ENCODE data around the gene ANAPC5.
"Not testable (repeated sequence)": the region's sequence is repeated elsewhere in the genome, so short reads cannot be mapped to it uniquely, and the experiment has no call there.

The ANAPC5 gene

DNA sequence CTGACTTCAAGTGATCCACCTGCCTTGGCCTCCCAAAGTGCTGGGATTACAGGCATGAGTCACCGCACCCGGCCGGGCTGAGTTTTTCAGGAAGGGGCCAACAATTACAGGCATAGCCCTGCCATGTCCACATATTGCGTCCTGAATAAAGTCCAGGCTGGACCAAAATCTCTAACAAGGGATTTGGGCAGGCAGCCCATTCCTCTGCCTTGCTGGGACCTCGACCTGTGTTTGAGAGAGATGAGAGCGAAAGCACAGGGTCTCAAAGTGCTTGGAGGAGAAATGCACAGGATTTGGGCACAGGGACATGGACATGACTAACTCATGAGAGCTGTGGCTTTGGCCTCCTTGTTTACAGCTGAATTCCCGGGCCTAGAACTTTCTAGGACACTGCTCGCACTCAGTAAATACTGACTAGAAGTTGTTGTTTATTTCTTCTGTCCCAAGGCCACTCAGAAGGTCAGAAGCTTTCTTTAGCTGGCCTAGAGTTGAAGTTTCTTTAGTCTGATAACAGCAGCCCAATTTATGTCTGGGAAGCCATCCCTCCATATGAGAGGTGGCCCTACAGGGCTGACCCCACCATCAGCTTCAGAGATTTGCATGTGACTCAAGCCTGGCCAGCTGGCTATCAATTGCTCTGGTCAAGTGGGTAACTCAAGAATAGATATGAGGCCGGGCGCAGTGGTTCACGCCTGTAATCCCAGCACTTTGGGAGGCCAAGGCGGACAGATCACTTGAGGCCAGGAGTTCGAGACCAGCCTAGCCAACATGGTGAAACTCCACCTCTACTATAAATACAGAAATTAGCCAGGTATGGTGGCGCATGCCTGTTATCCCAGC lies 67.4 kb downstream of the ANAPC5 start:
- no peak for DNase-seq (ENCODE audit: low read depth in 2 of 2)

DNA sequence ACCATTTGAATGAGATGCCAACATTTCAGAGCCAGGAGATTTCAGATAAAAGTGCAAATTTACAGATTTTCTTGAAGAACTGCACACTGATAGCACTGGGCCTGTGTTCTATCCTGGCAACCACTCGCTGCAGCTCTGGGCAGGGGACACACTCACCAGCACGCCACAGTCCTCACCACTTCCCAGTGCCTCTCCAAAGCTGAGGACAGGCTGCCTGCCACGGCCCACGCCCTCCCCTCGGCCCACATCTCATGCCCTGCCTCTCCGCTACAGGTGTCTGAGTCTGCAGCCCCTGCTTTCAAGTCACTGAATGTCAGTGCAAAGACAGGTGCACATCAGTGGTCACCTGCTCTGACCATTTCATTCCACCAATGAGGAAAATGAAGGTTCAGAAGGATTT lies 68.4 kb downstream of the ANAPC5 start:
- DNase-seq (ENCODE audit: low read depth in 2 of 2), result no peak

DNA sequence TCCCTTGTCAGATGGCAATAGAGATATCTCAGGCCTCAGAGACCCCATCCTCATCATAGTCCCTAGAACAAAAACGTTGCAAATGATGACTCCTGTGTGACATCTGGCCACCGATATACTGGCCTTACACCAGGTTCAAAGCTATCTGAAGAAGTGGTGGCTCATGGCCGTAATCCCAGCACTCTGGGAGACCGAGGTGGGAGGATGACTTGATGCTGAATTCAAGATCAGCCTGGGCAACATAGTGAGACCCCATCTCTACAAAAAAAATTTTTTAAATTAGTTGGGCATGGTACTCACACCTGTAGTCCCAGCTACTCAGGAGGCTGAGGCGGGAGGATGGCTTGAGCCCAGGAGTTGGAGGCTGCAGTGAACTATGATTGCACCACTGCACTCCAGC lies 68.8 kb downstream of the ANAPC5 start:
- no peak for DNase-seq (ENCODE audit: low read depth in 2 of 2)

DNA sequence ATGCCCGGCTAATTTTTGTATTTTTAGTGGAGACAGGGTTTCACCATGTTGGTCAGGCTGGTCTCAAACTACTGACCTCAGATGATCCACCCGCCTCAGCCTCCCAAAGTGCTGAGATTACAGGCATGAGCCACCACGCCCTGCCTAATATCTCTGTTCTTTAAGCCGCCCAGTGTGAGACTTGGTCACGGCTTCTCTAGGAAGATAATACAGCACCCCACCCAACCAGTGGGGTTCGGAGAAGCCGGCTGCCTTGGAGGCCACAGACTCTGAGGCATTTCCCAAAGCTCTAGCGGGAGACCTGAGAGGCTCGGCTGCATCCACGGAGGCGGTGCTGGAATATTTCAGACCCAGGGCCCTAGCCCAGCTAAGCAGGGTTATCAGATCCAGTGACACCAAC lies 69.3 kb downstream of the ANAPC5 start:
- DNase-seq (ENCODE audit: low read depth in 2 of 2), result not testable (repeated sequence)

DNA sequence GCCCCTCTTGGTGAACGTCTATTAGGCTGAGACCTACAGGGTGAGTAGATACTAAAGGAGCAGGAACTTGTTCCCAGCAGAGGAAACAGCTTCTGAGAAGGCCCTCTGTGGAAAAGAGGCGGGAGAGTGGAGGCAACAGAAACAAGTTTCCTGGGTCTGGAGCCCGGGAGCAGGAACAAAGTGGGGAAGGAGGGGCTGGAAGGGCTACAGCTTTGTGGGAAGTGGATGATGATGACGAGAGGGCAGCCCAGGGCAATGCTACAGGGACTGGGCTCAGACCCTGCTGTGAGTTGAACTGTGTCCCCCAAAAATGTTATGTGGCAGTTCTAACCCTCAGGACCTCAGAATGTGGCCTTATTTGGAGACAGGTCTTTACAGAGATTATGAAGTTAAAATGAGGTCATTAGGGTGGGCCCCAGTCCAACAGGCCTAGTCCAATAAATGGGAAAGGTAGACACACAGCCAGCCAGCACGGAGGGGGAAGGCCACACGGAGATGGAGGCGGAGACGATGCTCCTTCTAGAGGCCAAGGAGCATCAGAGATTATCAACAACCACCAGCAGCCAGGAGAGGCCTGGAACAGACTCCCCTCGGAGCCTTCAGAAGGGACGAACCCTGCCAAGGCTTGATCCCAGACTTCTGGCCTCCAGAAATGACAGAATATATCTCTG lies 70.0 kb downstream of the ANAPC5 start:
- DNase-seq (ENCODE audit: low read depth in 2 of 2), result no peak

DNA sequence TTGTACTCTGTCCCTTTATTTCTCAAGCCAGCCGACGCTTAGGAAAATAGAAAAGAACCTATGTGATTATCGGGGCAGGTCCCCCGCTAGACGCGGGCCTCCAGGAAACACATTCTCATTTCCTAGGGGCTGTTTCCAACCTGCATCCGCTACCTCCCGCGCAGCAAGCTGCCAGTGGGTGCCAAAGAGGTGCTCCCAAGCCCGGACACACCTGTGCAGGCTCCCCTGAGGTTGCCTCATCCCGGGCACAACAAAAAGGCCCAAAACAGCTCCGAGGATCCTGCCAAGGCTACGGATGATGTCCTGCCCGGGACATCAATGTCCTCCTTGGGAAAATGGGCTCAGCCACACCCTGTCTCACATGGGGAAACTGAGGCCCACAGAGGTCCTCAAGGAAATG lies 71.1 kb downstream of the ANAPC5 start:
- not testable (repeated sequence) for DNase-seq (ENCODE audit: low read depth in 2 of 2)

DNA sequence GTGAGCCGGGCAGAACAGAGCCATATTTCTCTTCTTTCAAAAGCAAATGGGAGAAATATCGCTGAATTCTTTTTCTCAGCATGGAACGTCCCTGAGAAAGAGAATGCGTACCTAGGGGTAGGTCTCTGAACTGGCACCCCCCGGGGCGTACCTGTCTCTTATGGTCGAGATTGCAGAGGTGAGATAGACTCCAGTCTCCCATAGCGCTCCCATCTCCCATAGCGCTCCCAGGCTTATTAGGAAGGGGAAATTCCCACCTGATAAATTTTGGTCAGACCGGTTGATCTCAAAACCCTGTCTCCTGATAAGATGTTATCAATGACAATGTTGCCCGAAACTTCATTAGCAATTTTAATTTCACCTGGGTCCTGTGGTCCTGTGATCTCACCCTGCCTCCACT lies 71.7 kb downstream of the ANAPC5 start:
- DNase-seq (ENCODE audit: low read depth in 2 of 2), result not testable (repeated sequence)

DNA sequence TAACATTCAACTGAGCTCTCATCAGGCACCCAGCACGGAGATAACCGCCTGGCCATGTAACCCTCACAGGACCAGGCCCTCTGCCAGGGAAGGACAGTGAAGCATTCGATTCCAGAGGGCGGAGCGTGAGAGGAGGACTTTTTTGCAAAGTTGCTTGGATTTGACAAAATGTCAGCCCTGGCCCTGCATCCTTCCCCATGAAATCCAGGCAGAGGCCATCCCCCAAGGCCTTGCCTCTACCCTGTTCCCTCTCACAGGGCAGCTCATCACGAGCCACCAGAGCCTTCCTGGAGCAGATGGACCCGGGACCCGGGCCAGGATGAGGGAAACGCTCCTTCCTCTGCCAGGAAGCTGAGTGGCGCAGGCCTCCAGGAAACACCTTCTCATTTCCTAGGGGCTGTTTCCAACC lies 72.7 kb downstream of the ANAPC5 start:
- DNase-seq (ENCODE audit: low read depth in 2 of 2), result no peak

DNA sequence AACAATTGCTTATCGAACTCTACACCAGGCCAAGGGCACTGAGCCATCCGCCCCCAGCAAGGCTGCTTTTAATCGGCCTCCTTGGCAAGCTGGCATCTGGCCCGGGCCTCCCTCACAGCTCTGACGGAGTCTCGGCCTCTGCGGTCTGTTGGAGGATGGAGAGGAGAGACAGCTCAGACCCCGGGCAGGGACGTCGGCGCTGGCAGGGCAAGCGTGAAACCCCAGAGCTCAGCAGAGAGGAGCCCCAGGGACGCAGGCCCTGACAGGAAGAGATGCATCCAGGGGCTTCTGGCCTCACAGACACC lies 73.2 kb downstream of the ANAPC5 start:
- no peak for DNase-seq (ENCODE audit: low read depth in 2 of 2)

DNA sequence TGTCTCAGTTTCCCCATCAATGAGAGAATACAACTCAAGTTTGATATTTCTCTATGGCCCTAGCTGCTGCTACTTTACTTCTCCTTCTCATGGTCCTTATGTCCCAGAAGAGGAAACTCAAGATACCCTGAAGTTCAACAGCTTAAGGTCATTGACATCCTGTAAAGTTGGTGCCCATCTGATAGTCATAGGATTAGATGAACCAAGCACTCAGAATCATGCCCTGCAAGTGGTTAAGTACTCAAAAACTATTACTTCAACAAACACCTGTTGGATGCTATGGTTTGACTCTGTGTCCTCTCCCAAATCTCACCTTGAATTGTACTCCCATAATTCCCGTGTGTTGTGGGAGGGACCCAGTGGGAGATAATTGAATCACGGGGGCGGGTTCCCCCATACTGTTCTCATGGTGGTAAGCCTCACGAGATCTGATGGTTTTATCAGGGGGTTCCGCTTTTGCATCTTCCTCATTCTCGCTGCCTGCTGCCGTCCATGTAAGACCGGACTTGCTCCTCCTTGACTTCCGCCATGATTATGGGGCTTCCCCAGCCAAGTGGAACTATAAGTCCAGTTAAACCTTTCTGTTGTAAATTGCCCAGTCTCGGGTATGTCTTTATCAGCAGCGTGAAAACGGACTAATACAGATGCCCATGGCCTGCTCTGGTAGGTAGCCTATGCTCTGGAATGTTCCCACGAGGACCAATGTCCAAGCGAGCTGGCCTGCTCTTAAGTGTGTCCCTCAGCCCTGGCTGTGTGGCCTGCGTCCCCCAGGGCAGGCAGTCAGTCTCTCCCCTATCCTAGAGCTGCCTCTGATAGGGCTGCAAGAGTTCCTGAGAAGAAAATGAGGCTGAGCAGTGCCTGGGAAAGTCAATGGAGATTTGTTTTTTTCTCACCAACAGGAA lies 73.8 kb downstream of the ANAPC5 start:
- no peak for DNase-seq (ENCODE audit: low read depth in 2 of 2)

DNA sequence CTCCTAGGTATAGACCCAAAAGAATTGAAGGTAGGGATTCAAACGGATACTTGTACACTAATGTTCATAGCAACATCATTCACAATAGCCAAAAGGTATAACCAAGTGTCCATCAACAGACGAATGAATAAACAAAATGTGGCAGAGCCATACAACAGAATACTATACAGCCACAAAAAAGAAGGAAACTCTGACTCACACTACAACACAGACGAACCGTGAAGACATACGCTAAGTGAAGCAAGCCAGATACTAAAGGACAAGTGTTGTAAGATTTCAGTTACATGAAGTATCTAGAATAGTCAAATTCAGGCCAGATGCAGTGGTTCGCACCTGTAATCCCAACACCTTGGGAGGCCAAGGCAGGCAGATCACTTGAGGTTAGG lies 74.8 kb downstream of the ANAPC5 start:
- DNase-seq (ENCODE audit: low read depth in 2 of 2), result no peak

DNA sequence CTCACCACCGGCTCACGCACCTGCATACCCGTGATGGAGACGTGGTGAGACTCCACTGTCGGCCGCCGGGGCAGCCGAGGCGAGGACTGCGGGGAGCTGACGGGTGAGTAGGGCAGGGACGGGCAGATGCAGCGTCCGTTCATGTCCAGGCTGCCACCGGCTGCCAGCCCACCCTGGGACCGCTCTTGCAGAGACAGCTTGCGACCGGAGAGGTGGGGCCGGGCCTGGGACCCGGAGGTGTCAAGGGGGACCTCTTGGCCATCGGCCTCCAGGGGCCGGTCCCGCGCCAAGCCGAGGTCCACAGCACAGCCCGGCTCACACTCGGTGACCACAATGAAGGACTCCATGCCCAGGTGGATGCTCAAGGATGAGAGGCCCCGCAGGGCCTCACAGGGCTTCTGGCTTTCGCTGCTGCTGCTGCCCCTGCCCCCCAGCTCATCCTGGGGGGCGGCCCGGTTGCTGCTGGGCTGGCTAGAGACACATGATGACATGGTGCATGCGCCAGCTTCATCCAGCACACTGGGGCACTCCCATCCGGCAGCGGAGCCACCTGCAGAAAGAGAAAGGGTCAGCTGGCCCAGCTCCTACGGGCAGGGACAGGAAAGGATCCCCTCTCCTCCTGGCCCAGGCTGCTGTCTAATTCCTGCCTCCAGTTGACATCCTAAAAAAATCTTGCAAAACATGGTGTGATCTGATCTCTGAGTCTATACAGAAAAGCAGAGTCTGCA lies 78.0 kb downstream of the ANAPC5 start:
- DNase-seq (ENCODE audit: low read depth in 2 of 2), result no peak

DNA sequence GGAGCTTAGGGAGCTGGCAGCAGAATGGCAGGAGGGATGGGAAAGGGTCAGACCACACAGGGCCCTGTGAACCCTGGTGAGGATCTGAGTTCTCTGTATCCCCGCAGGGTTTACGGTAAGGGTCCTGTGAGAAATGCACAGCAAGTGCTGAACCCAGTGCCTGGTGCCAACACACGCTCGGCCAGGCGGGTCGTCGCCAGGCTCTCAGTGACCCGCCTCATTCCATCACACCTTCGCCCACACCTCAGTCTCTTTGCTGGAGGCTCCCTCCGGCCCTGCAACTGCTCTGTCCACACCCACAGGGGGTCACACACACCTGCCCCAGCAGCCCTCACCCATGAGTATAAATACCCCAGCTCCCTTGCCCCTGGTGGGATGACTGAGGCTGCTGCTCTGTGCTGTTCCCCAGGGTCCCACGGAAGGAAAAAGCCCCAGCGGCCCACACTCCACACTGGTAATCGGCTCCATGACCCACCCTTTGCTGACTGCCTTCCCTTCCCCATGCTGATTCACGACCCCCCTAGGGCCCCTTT lies 78.8 kb downstream of the ANAPC5 start:
- no peak for DNase-seq (ENCODE audit: low read depth in 2 of 2)

DNA sequence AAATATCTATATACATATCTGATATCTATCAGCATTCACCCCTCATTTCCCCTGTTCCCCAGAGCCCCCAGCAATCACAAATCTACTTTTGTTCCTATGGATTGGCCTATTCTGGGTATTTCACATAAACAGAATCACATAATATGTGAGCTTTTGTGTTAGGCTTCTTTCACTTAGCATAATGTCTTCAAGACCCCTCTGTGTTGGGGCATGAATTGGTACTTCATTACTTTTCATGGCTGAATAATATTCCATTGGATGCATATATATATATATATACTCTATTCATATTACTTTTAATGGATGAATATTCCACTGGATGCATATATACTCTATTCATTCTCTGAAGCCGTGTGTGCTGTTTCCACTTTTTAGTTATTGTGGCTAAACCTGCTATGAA lies 84.4 kb downstream of the ANAPC5 start:
- no peak for DNase-seq (ENCODE audit: low read depth in 2 of 2)

DNA sequence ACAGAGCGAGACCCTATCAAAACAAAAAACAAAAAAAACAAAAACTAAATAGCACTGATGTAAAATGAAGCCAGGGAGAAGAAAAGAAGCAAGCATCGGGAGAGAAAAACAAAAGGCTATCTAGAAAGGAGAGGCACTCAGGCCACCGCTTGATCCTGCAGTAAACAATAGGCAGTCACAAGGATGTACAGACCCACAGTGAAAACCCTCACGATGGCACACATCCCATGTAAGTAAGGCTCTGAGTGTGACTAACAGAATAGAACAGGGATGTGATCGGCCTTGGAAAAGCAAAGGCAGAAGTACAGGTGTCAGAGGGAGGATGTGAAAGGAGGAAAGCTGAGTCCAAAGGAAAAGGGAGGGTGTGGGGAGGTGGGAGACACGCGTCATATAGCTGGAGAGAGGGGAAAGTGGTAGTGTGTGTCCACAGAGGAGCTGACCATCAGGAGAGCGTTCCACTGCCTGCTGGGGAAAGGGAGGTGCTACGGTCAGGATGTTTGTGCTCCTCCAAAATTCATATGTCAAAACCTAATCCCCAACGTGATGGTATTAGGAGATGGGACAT lies 87.2 kb downstream of the ANAPC5 start:
- no peak for DNase-seq (ENCODE audit: low read depth in 2 of 2)

DNA sequence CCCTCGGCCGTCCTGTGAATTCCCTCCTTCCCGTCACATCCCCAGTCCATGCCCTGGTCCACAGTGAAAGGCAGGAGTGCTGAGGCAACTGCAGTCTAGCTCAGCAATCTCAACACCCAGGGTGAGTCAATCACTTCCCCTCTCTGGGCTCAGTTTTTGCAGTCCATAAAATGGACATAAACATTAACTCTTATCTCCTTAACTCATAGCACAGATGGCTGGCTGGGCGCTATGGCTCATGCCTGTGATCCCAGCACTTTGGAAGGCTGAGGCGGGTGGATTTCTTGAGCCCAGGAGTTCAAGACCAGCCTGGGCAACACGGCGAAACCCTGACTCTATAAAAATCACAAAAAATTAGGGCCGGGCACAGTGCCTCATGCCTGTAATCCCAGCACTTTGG lies 88.1 kb downstream of the ANAPC5 start:
- DNase-seq (ENCODE audit: low read depth in 2 of 2), result no peak

DNA sequence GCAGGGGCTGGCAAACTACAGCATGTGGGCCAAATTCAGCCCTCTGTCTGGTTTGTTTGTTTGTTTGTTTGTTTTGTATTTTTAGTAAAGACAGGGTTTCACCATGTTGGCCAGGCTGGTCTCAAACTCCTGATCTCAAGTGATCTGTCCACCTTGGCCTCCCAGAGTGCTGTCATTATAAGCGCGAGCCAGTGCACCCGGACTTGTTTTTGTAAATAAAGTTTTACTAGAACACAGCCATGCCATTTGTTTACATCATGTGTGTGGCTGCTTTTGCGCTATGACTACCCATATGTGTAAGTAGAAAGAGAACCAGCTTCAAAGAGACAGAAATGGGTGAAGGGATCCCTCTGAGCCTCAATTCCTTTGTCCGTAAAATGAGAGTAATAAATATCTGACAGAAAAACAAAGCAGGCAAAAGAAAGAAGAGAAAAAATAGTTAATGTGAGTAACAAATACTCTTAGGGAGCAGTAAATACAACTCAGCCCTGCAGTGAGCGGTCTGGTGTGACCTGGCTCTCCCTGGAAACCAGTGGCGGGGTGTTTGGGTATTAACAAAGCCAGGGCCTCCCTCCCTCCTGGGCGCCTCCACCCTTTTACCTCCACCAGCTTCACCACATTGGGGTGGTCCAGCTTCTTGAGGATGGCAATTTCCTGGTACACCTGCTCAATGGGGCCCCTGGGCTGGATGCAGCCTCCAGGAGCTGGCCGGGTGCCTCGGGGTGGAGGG lies 88.8 kb downstream of the ANAPC5 start:
- DNase-seq (ENCODE audit: low read depth in 2 of 2), result no peak

DNA sequence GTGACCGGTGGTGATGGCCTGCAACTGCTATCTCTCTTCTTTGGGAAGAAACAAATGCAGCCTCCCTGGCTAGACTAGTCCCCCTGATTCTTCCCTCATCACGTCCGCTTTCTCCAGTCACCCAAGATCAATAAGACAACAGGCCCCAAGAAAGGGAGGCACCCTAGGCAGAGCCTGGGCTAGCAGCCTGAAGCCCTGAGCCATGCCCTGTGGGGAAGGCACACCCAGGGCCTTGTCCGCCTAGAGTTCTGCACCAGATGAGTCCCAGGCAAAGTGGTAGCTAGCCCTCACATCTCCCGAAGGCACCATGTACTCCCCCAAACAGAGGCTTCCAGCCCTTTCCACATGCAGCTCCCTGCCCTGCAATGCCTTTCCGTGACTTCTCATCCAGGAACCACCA lies 90.8 kb downstream of the ANAPC5 start:
- no peak for DNase-seq (ENCODE audit: low read depth in 2 of 2)

DNA sequence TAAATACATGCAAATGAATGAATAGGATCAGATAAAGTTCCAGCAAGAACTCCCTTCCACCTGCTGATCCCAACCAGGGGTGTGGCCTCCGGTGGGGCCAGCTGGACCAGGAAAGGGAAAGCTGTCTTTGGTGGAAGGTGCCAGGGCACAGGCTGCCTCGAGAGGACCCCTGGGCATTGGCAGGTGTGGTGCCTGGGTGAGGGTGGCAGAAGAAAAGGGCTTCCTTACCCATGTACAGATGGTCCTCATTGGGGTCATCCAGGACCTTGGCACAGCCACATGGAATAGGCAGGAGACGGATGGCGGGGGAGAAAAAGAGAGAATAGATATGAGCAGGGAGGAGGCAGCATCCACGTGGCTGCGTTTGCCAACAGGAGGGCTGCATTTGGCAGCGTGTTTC lies 92.1 kb downstream of the ANAPC5 start:
- no peak for DNase-seq (ENCODE audit: low read depth in 2 of 2)

DNA sequence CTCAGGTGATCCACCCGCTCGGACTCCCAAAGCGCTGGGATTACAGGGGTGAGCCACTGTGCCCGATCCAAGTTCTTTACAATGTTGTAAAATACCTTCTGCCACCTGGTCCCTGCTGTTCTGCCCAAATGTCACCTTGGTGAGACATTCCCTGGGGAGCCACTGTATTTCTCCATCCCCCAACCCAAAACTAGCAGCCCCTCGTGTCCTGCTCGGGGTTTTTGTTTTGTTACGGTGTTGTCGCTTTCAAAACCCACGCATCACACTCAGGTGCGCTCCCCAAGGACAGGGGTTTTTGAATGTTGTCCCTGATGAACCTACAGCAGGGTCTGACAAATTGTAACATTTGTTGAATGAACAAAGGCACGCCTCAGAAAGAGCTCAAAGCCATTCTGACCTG lies 93.1 kb downstream of the ANAPC5 start:
- DNase-seq (ENCODE audit: low read depth in 2 of 2), result no peak

All from stimulated activated CD8-positive, alpha-beta memory T cell treated with anti-CD3 and anti-CD28 coated beads, Interleukin-7, amount 100 ng/mL, for 4 hours (primary cell).